HCT116 (cell line): ENCODE data around the gene B3GNT4. TPM values are rescaled to one million over a fixed set of nuclear protein-coding genes. Genes with fewer than 3 reads are reported as not detected.

Experiments
- ATAC-seq: fragments of 200-7000 bp; cut with Tn5 transposase; 2 replicates; pipeline ENCODE4 v1.9.1; 2020; ENCODE audit warnings: mild to moderate bottlenecking, moderate library complexity
- BruUV-seq: library from RNA; stranded (reverse); fragments of 400-500 nt; replicated peaks from 2 replicates; lab custom pipeline; 2021; lab: Mats Ljungman, UMichigan
- CTCF ChIA-PET: fragments of 300-600 bp; sonication (Branson Sonifier 250); formaldehyde crosslinking; loops from one replicate; lab custom pipeline; 2021; ENCODE audit warnings: antibody characterized with exemption; lab: Charles Lee
- POLR2A ChIA-PET: fragments of 300-600, 350-600 bp; sonication (Branson Sonifier 250); formaldehyde crosslinking; loops from one replicate; lab custom pipeline; 2021; ENCODE audit warnings: antibody characterized with exemption; lab: Charles Lee
- RAD21 ChIA-PET, 2 experiments: fragments of 300-600 bp; sonication (Branson Sonifier 250); formaldehyde crosslinking; loops; one replicate each; lab custom pipeline; 2023; ENCODE audit warnings: low total read pairs in 2 of 2; ENCODE audit not compliant: uncharacterized antibody in 2 of 2, unreplicated experiment in 2 of 2, low non-redundant PET in 1 of 2; lab: Charles Lee
- DNase-seq: peaks from one replicate; pipeline ENCODE4 v3.0.0-alpha.2; 2010; ENCODE audit warnings: low read depth, low spot score
- H2AFZ ChIP-seq: fragments of 200-600 bp; shearing (Covaris generic), sonication (generic); 2 replicates; pipeline ENCODE4 v1.6.1; 2017; ENCODE audit warnings: low read depth, mixed run types, mixed read lengths, antibody characterized with exemption, low read length; ENCODE audit not compliant: poor library complexity, severe bottlenecking
- H3K27ac ChIP-seq: 2 replicates; pipeline ENCODE4 v1.5.1; 2012; ENCODE audit warnings: low read depth, low read length
- H3K27me3 ChIP-seq: fragments of 200-600 bp; sonication (generic); 2 replicates; pipeline ENCODE4 v1.6.1; 2016; ENCODE audit warnings: mixed run types, low read length, mixed read lengths; ENCODE audit not compliant: insufficient read depth
- H3K36me3 ChIP-seq, 2 experiments: fragments of 200-500 bp in 1 of 2; fragments of 200-600 bp in 1 of 2; sonication (Bioruptor generic) in 1 of 2; sonication (generic) in 1 of 2; 2 replicates each; pipeline versions ENCODE4 v1.5.1 to v1.6.1; 2014 to 2016; ENCODE audit warnings: low read length in 2 of 2, inconsistent platforms in 1 of 2, mixed read lengths in 1 of 2, mixed run types in 1 of 2; ENCODE audit not compliant: insufficient read depth in 2 of 2, control insufficient read depth in 1 of 2
- H3K4me1 ChIP-seq, 2 experiments: fragments of 200-600 bp in 1 of 2; sonication (generic) in 1 of 2; 2 replicates each; pipeline versions ENCODE4 v1.5.1 to v1.6.1; 2012 to 2017; ENCODE audit warnings: low read length in 2 of 2, inconsistent platforms in 1 of 2, mild to moderate bottlenecking in 1 of 2, mixed read lengths in 1 of 2, mixed run types in 1 of 2, moderate library complexity in 1 of 2; ENCODE audit not compliant: insufficient read depth in 2 of 2, control insufficient read depth in 1 of 2
- H3K4me2 ChIP-seq: fragments of 200-600 bp; sonication (generic); 2 replicates; pipeline ENCODE4 v1.6.1; 2017; ENCODE audit warnings: mixed run types, low read length, mixed read lengths
- H3K4me3 ChIP-seq, 2 experiments: fragments of 200-600 bp in 1 of 2; sonication (generic) in 1 of 2; replicated peaks in 1 of 2; 2 replicates each; pipeline ENCODE4 v1.5.1; 2011 to 2016; ENCODE audit warnings: low read length in 2 of 2, control low read depth in 1 of 2, low read depth in 1 of 2, mild to moderate bottlenecking in 1 of 2, mixed read lengths in 1 of 2, mixed run types in 1 of 2
- H3K79me2 ChIP-seq: fragments of 200-600 bp; sonication (generic); 2 replicates; pipeline ENCODE4 v1.6.1; 2017; ENCODE audit warnings: mild to moderate bottlenecking, mixed run types, low read length, moderate library complexity, mixed read lengths; ENCODE audit not compliant: insufficient read depth
- H3K9ac ChIP-seq: fragments of 200-600 bp; sonication (generic); 2 replicates; pipeline ENCODE4 v1.6.1; 2016; ENCODE audit warnings: low read length, mixed read lengths
- H3K9me2 ChIP-seq: fragments of 200-600 bp; sonication (generic), shearing (Covaris generic); 2 replicates; pipeline ENCODE4 v1.6.1; 2017; ENCODE audit warnings: mixed run types, mild to moderate bottlenecking, moderate library complexity; ENCODE audit not compliant: insufficient read depth
- H3K9me3 ChIP-seq, 2 experiments: fragments of 200-500 bp in 1 of 2; fragments of 200-600 bp in 1 of 2; sonication (Bioruptor generic) in 1 of 2; sonication (generic) in 1 of 2; 2 replicates each; pipeline ENCODE4 v1.6.1; 2014 to 2017; ENCODE audit warnings: low read length in 2 of 2, mixed read lengths in 2 of 2, inconsistent platforms in 1 of 2, low read depth in 1 of 2, mild to moderate bottlenecking in 1 of 2, mixed run types in 1 of 2, moderate library complexity in 1 of 2; ENCODE audit not compliant: control insufficient read depth in 1 of 2, insufficient read depth in 1 of 2
- H4K20me1 ChIP-seq: fragments of 200-600 bp; sonication (generic), shearing (Covaris generic); 2 replicates; pipeline ENCODE4 v1.6.1; 2017; ENCODE audit warnings: mixed run types, mild to moderate bottlenecking, moderate library complexity; ENCODE audit not compliant: insufficient read depth
- CBX3 ChIP-seq: IDR thresholded peaks from 2 replicates; pipeline ENCODE4 v1.6.1; 2012; ENCODE audit warnings: low read depth
- CTCF ChIP-seq, 3 experiments: fragments of 200-600 bp in 1 of 3; sonication (generic) in 1 of 3; IDR thresholded peaks in 2 of 3; conservative IDR thresholded peaks in 1 of 3; 2 replicates each; pipeline ENCODE4 v1.5.1; 2012 to 2017; ENCODE audit warnings: low read depth in 2 of 3, low read length in 2 of 3, antibody characterized with exemption in 1 of 3, borderline replicate concordance in 1 of 3, control low read depth in 1 of 3, mild to moderate bottlenecking in 1 of 3, mixed read lengths in 1 of 3, mixed run types in 1 of 3, moderate library complexity in 1 of 3; ENCODE audit not compliant: insufficient read depth in 1 of 3
- EGR1 ChIP-seq: IDR thresholded peaks from 2 replicates; pipeline ENCODE4 v1.6.1; 2012; ENCODE audit warnings: low read depth
- ELF1 ChIP-seq: IDR thresholded peaks from 2 replicates; pipeline ENCODE4 v1.6.1; 2012; ENCODE audit warnings: low read depth, borderline replicate concordance
- RAD21 ChIP-seq: IDR thresholded peaks from 2 replicates; pipeline ENCODE4 v1.6.1; 2012; ENCODE audit warnings: low read depth, mild to moderate bottlenecking
- SIN3A ChIP-seq: IDR thresholded peaks from 2 replicates; pipeline ENCODE4 v1.6.1; 2012; ENCODE audit warnings: low read depth
- YY1 ChIP-seq: IDR thresholded peaks from 2 replicates; pipeline ENCODE4 v1.6.1; 2011; ENCODE audit warnings: low read length, low read depth, moderate library complexity, mild to moderate bottlenecking; ENCODE audit not compliant: insufficient replicate concordance; ENCODE audit errors: extremely low read depth
- intact Hi-C: fragments of 100-400 bp; cut with micrococcal nuclease; formaldehyde crosslinking; loops from 2 replicates; pipeline ENCODE4 v1.10.0; 2022
- total RNA-seq: library from RNA; stranded (reverse); gene quantifications from one replicate; pipeline ENCODE4 v1.2.1, GENCODE V29; 2021; ENCODE audit not compliant: unreplicated experiment

B3GNT4 gene
- total RNA-seq, 1 experiment from 2014 or later, result 7.1 TPM

- no peak overlapping the region for H2AFZ ChIP-seq
- ChIA-PET CTCF (interaction anchor here (0.5 kb wide), 1 partner anchor 67 kb away, joined by 4 read pairs; no protein-coding TSS in a partner anchor), RAD21 (no interaction called here), POLR2A (no interaction called here)
- H3K9me2 ChIP-seq, result no peaks in the 10 kb centered on the region
- no peak overlapping the region for H3K4me2 ChIP-seq
- no peak overlapping the region for H3K4me3 ChIP-seq
- H3K9ac ChIP-seq, result no peak overlapping the region
- no peak overlapping the region for H3K27ac ChIP-seq
- no peaks in the 10 kb centered on the region for H3K27me3 ChIP-seq
- H3K4me1 ChIP-seq, result peaks cover 2 to 21% of the 10 kb centered on the region in 2 experiments; a peak in 3 of 4 replicates
- no peak for ATAC-seq
- no peaks in the 10 kb centered on the region for H4K20me1 ChIP-seq
- no peaks in the 10 kb centered on the region for H3K36me3 ChIP-seq
- intact Hi-C loops, result no loop called here
- no TSS peak for BruUV-seq
- TF ChIP-seq ELF1, result no peak
- TF ChIP-seq YY1, result no peak
- no peak for TF ChIP-seq CTCF (IDR thresholded peaks at IDR 0.05 in 2 of 3, conservative IDR thresholded peaks at IDR 0.05 in 1 of 3; ENCODE audit: borderline replicate concordance in 1 of 3, insufficient read depth in 1 of 3, low read depth in 2 of 3, low read length in 2 of 3)
- no peak for TF ChIP-seq CBX3
- no peak for TF ChIP-seq SIN3A
- TF ChIP-seq RAD21, result no peak
- no peak for TF ChIP-seq EGR1
- TF ChIP-seq, all 23 proteins: peak for 0
- Histone ChIP-seq H3K79me2 (no peaks in the 10 kb centered on the region), H3K9me3 (peaks cover 0 to 10% of the 10 kb centered on the region in 2 experiments; a peak in 2 of 4 replicates)
- no peak for DNase-seq
Observed at GRCh38 chr12:122199484-122200355, 3.8 kb upstream of the B3GNT4 start.
